ENCODE measurements around the gene MYLIP. TPM values are rescaled to one million over a fixed set of nuclear protein-coding genes. Genes with fewer than 3 reads are reported as not detected.
A peak's percentile ranks its signal among the peaks of the same experiment; 100 is the strongest.

The MYLIP gene
- 10 to 100 TPM in 8 of 9 donors, 1 to 10 TPM in 1; 6.6 to 19.9 (median 13.7) TPM for total RNA-seq
- 10 to 100 TPM in 1 of 2 donors, 1 to 10 TPM in 1; 7.2 to 12.4 TPM for polyA plus RNA-seq
- long read RNA-seq, donor 1, transcript MYLIP-202 (7 exons, 1,666 nt): major isoform, 15 of 21 reads
- long read RNA-seq, donor 1, partial matches to known transcripts: 2 of 21 reads
- long read RNA-seq, donor 1, other reads (novel, unspliced or antisense): 3 of 21 reads
- long read RNA-seq, donor 2, partial matches to known transcripts: 0 of 3 reads
- long read RNA-seq, donor 2, other reads (novel, unspliced or antisense): 3 of 3 reads
- long read RNA-seq, donor 3, transcript MYLIP-202 (7 exons, 1,666 nt): major isoform, 8 of 10 reads
- long read RNA-seq, donor 3, partial matches to known transcripts: 1 of 10 reads
- long read RNA-seq, donor 3, other reads (novel, unspliced or antisense): 1 of 10 reads

- 0% methylated on average over 12 to 95 of the region's 95 CpGs for WGBS, 4 donors
- peak within 1 kb of the TSS; percentile 91 to 99 (median 96) for H3K27ac ChIP-seq
- peak; percentile 99 to 100 for TF ChIP-seq POLR2A (IDR thresholded peaks at IDR 0.05)
- TF ChIP-seq CTCF (IDR thresholded peaks at IDR 0.05): peak; percentile 55 to 87 (median 72)
- peak; percentile 96 to 98 (median 98) for ATAC-seq
- peak; percentile 98 to 99 (median 99) for DNase-seq
- no peaks in the 10 kb centered on the region for H3K9me3 ChIP-seq
- no peaks in the 10 kb centered on the region for H3K27me3 ChIP-seq
- peak within 1 kb of the TSS; percentile 67 to 99 (median 94) for H3K4me3 ChIP-seq
- peaks cover 0 to 49% (median 34%) of the 10 kb centered on the region in 12 donors for H3K4me1 ChIP-seq
- peaks cover 0 to 10% (median 4%) of the 10 kb centered on the region in 9 donors for H3K36me3 ChIP-seq
- intact Hi-C loops (cut with DNase I): loop anchor here (1.0 to 10.0 kb wide), 8 partner anchors 54 to 438 kb away; no protein-coding TSS in a partner anchor
Measured at GRCh38 chr6:16128759-16129622, at the start of gene MYLIP. TSS of gene MYLIP (plus strand) at chr6:16129086. CDS start at chr6:16129323, 237 bp downstream.

GRCh38 chr6:16079354-16079753 is 49.5 kb upstream of the MYLIP start:
- Histone ChIP-seq H3K27me3 (no peaks in the 10 kb centered on the region), H3K27ac (no peak overlapping the region), H3K4me1 (no peaks in the 10 kb centered on the region), H3K36me3 (no peaks in the 10 kb centered on the region), H3K9me3 (no peaks in the 10 kb centered on the region), H3K4me3 (no peak overlapping the region)
- ATAC-seq: no peak
- no peak for DNase-seq
- WGBS, 4 donors: 0 to 100% (median 51%) methylated on average over 1 of the region's 1 CpG
- no peak for TF ChIP-seq CTCF (IDR thresholded peaks at IDR 0.05)
- TF ChIP-seq POLR2A (IDR thresholded peaks at IDR 0.05): no peak
- intact Hi-C loops (cut with DNase I): no loop called here

- 71 to 88% (median 79%) methylated on average over 1 of the region's 1 CpG for WGBS, 4 donors
Measured at GRCh38 chr6:16080204-16080603, 48.7 kb upstream of the MYLIP start.

More at GRCh38 chr6:16080204-16080603, 48.7 kb upstream of the MYLIP start:
- no peaks in the 10 kb centered on the region for H3K9me3 ChIP-seq
- no peak for TF ChIP-seq CTCF (IDR thresholded peaks at IDR 0.05)
- no peak for TF ChIP-seq POLR2A (IDR thresholded peaks at IDR 0.05)
- ATAC-seq: no peak
- no peaks in the 10 kb centered on the region for H3K36me3 ChIP-seq
- DNase-seq: no peak
- intact Hi-C loops (cut with DNase I): no loop called here
- no peak overlapping the region for H3K27ac ChIP-seq
- H3K4me1 ChIP-seq: no peaks in the 10 kb centered on the region
- no peaks in the 10 kb centered on the region for H3K27me3 ChIP-seq
- no peak overlapping the region for H3K4me3 ChIP-seq
